GM19239 (cell line): ENCODE measurements around the gene DNM2.
A peak's percentile ranks its signal among the peaks of the same experiment; 100 is the strongest.
"Not testable (repeated sequence)": the region's sequence is repeated elsewhere in the genome, so short reads cannot be mapped to it uniquely, and the experiment has no call there.

Experiments used
- DNase-seq: peaks from one replicate; pipeline ENCODE4 v3.0.0; 2011; ENCODE audit warnings: low spot score; ENCODE audit not compliant: insufficient read length
- FAIRE-seq: peaks from 2 replicates; lab custom pipeline; 2011; peaks lifted over from hg19 to GRCh38; lab: Jason Lieb, UNC

Gene DNM2

DNA sequence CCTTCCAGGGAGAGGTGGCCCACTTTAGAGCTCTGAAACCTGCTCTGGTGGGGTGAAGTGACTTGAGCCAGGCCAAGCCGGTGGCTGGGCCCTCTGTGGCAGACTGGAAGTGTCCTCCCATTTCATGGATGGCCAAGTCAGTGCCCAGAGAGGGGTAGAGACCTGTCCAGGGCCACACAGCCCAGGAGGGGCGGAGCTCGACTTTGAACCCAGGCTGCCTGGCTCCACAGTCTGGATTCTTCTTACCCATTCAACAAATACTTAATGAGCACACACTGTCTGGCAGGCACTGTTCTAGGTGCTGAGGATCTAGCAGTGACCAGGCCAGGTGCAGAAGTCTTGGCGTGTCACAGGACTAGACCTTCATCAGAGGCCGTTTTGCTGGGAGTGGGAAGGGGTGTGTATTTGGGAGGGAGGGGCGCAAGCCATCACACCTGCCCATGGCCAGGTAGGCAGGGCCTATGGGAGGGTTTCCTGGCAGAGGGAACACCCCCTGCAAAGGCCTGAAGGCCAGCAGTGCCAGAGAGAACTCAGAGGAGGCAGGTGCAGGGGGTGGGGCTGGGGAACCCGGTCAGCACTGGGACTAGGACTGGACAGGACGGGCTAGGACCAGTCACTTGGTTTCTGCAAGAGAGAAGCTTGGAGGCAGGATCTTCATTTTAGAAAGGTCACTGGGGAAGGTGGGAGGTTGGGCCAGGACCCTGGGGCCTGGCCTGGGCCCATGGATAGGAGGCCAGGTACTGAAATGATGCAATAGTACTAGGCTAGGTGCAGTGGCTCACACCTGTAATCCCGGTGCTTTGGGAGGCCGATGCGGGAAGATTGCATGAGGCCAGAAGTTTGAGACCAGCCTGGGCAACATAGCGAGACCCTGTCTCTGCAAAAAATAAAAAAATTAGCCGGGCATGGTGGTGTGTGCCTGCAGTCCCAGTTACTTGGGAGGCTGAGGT lies 31.8 kb downstream of the DNM2 start:
- DNase-seq: no peak
- FAIRE-seq: no peak

DNA sequence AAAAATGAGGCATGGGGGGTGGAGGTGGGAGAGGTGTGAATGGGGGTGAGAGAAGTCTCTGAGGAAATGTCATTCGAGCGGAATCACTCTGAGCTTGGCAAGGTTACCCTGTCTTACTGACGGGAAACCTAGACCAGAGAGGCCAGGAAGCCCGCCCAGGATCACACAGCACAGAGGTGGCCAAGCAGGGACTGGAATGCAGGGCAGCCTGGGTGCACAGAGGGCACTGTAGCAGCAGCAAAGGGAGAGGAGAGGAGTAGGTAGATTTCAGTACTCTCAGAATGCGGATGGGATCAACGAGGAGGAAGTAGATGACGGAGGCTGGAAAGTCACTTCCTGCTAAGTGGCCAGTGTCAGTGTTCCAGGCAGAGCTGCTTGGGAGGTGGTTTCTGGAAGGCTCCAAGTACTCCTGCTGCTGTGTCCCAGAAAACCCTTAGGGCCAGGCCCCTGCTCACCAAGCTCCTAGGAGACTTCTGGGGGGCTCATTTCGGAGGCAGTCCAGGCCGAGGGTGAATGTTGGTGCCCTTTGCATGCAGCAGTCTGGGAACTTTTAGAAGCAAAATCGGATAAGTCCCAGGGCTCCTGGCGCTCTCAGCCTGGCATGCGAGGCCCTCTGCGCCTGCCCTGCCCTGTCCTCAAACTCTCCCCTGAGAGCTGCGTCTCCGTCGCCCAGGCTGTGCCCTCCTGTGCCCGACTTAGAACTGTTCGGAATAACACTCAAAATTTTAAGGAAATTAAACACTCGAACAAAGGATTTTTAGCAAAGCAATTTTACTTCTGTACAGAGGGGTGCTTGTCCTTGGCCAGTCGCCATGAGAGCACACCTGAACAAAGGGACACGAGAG lies 33.5 kb downstream of the DNM2 start:
- FAIRE-seq (no peak), DNase-seq (no peak)

DNA sequence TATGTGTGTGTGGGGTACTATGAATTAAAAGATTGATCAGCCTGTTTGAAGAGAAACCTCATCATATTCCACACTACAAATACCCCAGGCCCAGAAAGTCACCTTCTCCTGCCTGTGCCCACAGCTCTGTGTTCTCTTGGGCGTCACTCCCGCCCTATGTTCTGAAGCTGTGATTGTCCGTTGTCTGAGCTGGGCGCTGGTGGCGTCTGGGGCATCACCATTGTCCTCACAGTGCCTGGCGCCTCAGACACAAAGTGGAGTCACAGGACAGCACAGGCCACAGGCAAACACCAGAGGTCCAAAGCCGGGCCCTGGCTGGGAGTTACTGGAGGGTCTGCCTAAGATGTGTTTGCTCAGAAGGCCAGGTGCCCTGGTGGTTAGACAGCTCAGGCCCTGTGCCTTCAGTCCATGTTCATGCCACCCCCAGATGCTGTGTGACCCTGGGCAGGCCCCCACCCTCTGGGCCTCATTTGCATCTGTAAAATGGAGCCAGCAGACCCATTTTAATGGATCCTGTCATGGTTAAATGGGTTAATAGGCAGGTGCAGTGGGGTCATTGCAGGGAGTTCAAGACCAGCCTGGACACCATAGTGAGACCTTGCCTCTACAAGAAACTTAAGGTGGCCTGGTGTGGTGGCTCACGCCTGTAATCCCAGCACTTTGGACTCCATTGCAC lies 34.5 kb downstream of the DNM2 start:
- FAIRE-seq (no peak), DNase-seq (no peak)

DNA sequence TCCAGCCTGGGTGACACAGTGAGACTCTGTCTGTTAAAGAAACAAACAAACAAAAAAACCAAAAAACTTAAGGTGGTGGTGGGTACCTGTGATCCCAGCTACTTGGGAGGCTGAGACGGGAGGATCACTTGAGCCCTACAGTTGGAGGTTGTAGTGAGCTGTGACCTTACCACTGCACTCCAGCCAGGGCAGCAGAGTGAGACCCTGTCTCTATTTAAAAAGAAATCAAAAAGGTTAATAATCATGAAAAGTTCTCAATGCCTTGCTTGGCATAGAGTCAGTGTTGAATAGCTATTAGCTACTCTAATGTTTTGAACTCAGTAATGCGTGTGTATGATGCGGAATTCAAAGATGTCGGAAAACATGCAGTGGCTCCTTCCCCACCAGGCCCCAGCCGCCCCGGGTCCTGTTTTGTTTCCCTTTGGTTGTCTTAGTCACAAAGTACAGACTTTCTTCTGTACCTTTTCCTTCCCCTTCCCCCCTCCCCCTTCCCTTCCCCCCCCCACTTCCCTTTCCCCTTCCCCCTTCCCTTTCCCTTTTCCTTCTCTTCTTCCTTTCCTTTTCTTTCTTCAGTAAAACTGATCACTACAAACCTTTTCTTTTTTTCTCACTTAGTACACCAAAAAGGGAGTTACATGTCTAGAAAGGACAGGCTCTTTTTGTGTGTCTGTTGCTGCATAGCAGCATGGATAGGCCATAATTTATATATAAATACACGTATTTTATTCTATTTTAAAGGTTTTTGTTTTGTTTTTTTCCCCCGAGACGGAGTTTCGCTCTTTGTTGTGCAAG lies 35.2 kb downstream of the DNM2 start:
- DNase-seq (no peak), FAIRE-seq (no peak)

DNA sequence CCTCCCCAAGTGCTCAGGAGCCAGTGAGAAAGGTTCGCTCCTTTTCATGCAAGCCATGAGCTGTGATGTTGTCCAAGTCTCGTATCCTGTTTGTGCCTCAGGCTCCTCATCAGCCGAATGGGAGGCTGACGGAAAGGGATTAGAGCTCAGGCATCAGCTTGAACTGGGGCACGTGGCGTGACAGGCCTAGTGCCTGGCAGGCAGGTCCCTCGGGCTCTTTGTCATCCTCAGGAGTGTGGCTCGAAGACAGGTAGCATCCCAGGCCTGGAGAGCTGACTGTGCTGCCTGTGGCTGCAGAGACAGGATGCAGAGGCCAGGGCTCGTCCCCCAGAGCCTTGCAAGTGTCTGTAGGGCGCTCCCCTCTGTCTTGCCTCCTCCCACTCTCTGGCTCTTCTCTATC lies 38.5 kb downstream of the DNM2 start:
- FAIRE-seq (no peak), DNase-seq (no peak)

DNA sequence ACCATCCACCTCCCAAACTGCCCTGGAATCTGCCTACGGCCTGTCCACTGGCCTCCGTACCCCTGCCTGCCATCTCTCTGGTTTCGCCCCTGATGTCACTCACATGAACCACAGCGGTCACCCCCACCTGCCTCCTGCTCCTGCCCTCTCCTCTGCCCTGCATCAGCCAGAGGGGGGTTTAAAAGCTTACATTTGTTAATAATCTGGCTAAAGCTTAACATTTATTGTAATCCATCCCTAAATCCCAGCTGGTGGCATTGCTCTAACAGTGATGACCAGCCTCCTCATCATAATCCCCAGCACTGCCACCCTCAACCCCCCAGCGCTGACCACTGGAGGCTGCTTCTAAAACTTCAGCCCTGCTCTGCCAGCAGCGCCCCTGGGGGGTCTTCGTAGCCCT lies 38.9 kb downstream of the DNM2 start:
- no peak for DNase-seq
- FAIRE-seq: no peak

DNA sequence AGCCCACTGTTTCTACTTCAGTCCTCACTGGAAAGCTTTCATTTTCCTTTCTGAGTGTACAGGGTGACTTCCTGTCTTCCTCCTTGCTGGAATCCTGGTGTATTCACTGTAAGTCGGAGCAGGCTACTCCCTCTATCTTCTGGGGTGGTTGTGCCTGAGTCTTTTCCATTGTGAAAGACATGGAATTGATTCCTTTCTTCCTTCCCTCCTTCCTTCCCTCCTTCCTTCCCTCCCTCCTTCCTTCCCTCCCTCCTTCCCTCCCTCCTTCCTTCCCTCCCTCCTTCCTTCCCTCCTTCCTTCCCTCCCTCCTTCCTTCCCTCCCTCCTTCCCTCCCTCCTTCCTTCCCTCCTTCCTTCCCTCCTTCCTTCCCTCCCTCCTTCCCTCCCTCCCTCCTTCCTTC lies 40.2 kb downstream of the DNM2 start:
- not testable (repeated sequence) for FAIRE-seq, DNase-seq

DNA sequence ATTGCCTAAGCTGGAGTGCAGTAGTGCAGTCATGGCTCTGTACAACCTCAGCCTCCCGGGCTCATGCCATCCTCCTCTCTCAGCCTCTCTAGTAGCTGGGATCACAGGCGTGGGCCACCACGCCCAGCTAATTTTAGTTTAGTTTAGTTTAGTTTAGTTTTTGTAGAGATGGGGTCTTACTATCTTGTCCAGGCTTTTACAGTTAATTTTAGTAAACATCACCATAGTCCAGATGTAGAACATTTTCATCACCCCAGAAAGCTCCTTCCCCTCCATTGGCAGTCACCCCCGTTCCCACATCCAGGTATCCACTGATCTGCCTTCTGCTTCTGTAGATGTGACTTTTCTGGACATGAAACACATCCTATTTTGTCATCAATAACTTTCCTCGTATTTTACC lies 41.1 kb downstream of the DNM2 start:
- FAIRE-seq (peak; percentile 76), DNase-seq (no peak)

DNA sequence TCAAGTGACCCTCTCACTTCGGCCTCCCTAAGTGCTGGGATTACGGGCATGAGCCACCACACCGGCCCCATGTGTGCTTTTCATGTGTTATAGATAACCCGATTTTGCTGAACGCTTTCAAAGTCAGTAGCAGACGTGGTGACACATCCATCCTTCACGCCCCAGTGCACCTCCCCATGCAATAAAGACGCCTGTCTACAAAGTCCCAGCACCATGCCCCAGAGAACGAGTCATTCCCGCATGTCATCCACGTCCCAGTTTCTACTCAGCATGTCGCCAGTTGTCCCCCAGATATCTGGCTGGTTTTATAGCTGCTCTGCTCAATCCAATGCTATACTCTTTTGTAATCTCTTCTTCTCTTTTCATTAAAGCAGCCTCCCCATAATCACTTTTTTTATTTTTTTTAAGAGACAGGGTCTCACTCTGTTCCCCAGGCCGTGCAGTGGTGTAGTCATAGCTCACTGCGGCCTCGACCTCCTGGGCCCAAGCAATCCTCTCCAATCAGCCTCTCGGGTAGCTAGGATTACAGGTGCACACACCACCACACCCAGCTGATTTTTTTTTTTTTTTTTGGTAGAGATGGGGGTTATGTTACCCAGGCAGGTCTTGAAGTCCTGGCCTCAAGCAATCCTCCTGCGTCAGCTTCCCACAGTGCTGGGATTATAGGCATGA lies 42.5 kb downstream of the DNM2 start:
- FAIRE-seq (peak; percentile 79), DNase-seq (peak; percentile 28)

DNA sequence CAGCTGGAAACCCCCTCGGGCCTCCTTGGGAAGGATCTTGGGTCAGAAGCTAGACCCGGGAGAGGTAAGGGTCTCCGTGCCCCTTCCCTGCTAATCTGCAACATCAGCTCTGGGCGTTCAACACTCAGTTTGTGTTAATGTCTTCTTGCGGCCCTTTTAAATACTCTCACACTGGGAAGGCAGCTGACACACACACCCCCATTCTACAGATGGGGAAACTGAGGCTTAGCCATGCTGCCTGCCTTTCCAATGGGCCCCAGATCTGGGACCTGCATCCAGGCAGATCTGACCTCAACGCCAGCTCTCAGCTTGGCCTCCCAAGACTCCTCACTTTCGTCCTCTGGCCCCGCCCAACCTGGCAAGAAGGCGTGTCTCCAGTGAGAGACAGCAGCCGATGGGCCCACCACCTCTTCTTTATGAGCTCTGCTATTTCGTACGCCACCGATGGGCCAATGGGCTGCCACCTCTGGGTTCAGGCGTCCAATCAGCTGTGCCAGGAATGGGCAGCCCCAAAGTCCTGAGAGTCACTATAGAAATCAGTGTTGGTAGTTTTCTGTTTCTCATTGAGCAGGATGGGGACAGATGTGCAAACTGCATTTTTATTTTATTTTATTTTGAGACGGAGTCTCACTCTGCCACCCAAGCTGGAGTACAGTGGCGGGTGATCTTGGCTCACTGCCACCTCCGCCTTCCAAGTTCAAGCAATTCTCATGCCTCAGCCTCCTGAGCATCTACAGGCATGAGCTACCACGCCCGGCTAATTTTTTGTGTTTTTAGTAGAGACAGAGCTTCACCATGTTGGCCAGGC lies 43.8 kb downstream of the DNM2 start:
- no peak for DNase-seq

DNA sequence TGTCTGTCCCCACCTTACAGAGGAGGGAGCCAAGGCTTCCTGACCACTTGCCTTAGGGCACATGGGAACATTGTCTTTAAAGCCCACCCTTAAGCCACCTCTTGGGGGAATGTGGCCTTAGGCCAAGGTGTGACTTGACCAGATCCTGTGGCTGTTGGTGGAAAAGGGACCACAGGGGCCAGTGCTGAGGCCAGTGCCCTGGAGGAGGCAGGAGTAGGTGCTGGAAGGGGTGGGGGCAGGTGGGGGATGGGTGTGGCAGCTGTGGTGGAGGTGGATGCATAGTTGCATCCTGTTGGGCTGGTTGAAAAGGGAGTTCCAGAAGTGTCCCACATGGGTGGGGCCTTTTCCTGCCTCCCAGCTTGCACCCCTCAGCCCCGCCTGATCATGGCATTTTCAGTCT lies 44.8 kb downstream of the DNM2 start:
- DNase-seq (no peak), FAIRE-seq (no peak)

More for the DNA sequence above, 43.8 kb downstream of the DNM2 start:
- FAIRE-seq: no peak

DNA sequence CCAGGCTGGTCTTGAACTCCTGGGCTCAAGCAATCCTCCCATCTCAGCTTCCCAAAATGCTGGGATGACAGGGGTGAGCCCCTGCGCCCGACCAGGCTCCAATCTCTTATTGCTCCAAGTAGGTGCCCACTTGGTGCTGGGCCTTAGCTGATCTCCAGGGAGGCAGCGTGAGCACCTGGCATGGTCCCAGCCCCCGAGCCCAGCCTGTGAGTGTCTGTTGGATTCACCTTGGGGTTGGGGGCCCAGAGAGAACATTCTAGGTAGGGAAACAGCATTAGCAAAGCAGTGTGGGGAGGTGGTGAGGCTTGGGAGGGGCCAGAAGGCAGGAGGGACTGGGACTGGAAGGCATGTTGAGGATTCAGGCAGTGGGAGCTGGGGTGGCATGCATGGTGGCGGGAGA lies 45.5 kb downstream of the DNM2 start:
- DNase-seq: no peak
- no peak for FAIRE-seq

DNA sequence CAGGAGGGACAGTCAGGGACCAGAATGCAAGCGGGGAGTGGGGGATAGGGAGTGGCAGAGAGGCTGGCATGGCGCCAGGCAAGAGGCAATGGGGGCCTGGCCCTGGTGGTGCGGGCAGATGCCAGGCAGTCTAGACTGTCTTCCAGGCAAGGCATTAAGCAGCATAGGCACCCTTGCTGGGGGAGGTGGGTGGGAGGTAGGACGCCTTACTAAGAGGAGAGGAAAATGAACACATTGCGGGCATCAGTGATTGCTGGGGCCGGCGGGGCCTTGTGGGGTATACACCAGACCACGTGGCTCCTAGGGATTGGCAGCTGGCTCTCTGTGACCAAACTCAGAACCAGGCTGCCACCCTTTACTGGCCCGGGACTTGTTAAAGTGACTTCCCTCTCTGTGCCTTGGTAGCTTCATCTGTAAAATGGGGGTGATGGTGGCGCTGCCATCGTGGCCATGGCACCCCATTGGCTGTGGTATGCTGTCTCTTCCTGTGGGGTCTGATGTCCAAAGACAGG lies 46.0 kb downstream of the DNM2 start:
- DNase-seq: no peak
- no peak for FAIRE-seq

DNA sequence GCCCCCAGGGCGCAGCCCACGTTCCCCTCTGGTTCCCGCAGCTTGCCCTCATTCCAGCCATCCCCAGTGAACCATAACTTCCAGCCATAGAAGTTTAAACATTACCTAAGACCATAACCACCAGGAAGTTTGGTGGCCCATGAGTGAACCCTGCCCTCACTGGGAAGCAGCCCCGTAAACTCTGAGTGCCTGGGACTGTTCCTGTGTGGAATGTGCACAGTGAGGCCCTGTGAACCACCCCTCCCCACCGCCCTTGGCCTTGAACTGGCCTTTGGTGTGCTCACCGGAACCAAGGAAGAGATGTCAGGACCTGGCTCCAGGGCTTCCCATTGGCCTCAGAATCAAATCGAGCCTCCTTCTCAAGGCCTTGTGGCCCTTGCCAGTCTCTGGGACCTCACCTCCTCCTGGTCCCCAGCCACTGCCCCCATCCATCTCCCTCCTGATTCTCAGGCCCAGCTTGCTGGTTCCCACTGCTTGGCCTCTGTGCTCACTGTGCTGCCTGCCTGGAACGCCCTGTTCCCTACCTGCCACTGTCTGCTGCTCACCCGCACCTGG lies 46.5 kb downstream of the DNM2 start:
- FAIRE-seq: no peak
- no peak for DNase-seq

DNA sequence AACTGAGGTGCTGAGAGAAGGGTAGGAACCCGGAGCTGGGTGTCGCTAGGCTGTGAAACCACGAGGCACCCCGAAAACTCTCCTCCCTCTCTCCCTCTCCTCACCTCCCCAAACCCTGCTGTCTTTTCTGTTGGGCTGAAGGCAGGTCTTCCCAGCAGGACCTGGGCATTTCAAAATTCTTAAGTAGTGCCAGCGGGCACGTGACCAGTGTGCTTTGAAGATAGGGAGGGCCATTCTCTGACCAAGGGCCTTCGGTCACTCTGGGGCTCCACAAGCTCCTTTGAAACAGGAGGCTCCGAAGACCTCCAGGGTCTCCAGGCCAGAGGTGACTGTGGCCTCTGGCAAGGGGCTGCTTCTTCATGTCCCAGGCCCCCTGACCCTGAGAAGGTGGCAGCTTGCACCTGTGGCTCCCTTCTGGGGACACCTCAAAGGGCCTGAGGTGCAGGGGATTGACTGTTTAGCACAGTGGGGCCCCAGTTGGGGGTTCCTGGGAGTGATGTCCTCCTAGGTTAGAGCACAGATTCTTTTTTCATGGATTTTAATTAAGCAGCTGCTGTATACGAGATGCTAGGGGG lies 48.3 kb downstream of the DNM2 start:
- DNase-seq (no peak), FAIRE-seq (no peak)

DNA sequence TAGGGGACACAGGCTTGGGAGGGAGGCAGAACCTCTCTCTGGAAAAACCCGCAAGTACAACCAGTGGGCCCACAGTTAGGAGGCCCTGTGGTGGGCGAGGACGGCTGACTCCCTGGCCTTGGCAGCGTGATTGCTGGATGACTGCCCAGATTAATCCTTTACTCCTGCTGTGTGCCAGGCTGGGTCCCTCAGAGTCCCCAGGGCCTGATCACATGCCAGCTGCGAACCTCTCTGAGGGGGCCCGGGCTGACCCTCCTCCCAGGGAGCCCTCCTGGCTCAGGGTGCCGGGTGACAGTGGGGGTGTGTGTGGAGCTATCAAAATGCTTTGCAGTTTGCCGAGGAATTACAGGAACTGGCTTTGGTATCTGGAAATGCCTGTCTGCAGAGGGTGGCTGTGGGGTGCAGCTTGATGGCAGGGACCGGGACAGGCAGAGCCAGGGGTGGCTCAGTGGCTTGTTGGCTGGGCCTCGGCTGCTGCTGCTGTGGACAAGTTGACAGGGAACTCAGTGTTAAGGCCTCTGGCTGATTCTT lies 48.9 kb downstream of the DNM2 start:
- no peak for DNase-seq
- no peak for FAIRE-seq

DNA sequence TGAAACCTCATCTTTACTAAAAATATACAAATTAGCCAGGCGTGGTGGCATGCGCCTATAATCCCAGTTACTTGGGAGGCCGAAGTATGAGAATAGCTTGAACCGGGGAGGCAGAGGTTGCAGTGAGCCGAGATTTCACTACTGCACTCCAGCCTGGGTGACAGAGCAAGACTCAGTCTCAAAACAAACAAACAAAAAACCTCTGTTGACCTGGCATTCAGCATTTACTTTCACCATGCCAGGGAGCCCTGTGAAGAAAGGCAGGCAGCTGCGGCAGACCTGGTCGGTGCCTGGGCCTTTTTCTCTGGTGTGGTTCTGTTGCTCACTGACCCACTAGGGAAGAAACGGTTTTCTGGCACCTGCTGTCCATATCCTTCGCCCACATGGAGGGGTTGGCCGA lies 49.8 kb downstream of the DNM2 start:
- DNase-seq: no peak
- no peak for FAIRE-seq
